AG10803 (cell line): Measurements from ENCODE around the gene FOXI3.

ENCODE experiments used
- DNase-seq: peaks from one replicate; pipeline ENCODE4 v3.0.0; 2010; ENCODE audit warnings: low read depth
- H3K4me3 ChIP-seq: 2 replicates; pipeline ENCODE4 v1.5.1; 2011; ENCODE audit warnings: mild to moderate bottlenecking, low read length, control low read depth
- CTCF ChIP-seq: conservative IDR thresholded peaks from 2 replicates; pipeline ENCODE4 v1.5.1; 2011; ENCODE audit warnings: mild to moderate bottlenecking, low read length, control low read depth, inconsistent platforms

FOXI3 gene

GRCh38 chr2:88452565-88452905 is at the start of gene FOXI3:
TSS of gene FOXI3 (minus strand) at chr2:88452693. CDS start at chr2:88452535, 158 bp downstream.
- no peak within 1 kb of the TSS for H3K4me3 ChIP-seq
- no peak for TF ChIP-seq CTCF
- no peak for DNase-seq

- H3K4me3 ChIP-seq, result no peak overlapping the region
- no peak for DNase-seq
- TF ChIP-seq CTCF, result no peak
Measured at GRCh38 chr2:88500691-88501090, 48.2 kb upstream of the FOXI3 start.

GRCh38 chr2:88499204-88499603 is 46.7 kb upstream of the FOXI3 start:
- no peak for DNase-seq
- no peak for TF ChIP-seq CTCF
- H3K4me3 ChIP-seq, result no peak overlapping the region

- no peak for DNase-seq
- no peak for TF ChIP-seq CTCF
- H3K4me3 ChIP-seq, result no peak overlapping the region
Measured at GRCh38 chr2:88493481-88493880, 41.0 kb upstream of the FOXI3 start.

- H3K4me3 ChIP-seq, result no peak overlapping the region
- no peak for TF ChIP-seq CTCF
- no peak for DNase-seq
Measured at GRCh38 chr2:88492002-88492401, 39.5 kb upstream of the FOXI3 start.

GRCh38 chr2:88489181-88489580 is 36.7 kb upstream of the FOXI3 start:
- no peak for TF ChIP-seq CTCF
- no peak overlapping the region for H3K4me3 ChIP-seq
- DNase-seq, result no peak

- no peak for TF ChIP-seq CTCF
- H3K4me3 ChIP-seq, result no peak overlapping the region
- DNase-seq, result no peak
Measured at GRCh38 chr2:88483200-88483599, 30.7 kb upstream of the FOXI3 start.
